ENCODE results near the gene RPL13A. TPM values are rescaled to one million over a fixed set of nuclear protein-coding genes. Genes with fewer than 3 reads are reported as not detected.

The RPL13A gene
- total and polyA plus RNA-seq, 2 of the 13 experiments (the other 11 are each of a cell fraction or from before 2014, with no cell fraction given): 2,601 to 3,407 TPM

GRCh38 chr19:49447485-49448431 is 39.6 kb upstream of the RPL13A start (continued):
- TF ChIP-seq, protein P1, sequence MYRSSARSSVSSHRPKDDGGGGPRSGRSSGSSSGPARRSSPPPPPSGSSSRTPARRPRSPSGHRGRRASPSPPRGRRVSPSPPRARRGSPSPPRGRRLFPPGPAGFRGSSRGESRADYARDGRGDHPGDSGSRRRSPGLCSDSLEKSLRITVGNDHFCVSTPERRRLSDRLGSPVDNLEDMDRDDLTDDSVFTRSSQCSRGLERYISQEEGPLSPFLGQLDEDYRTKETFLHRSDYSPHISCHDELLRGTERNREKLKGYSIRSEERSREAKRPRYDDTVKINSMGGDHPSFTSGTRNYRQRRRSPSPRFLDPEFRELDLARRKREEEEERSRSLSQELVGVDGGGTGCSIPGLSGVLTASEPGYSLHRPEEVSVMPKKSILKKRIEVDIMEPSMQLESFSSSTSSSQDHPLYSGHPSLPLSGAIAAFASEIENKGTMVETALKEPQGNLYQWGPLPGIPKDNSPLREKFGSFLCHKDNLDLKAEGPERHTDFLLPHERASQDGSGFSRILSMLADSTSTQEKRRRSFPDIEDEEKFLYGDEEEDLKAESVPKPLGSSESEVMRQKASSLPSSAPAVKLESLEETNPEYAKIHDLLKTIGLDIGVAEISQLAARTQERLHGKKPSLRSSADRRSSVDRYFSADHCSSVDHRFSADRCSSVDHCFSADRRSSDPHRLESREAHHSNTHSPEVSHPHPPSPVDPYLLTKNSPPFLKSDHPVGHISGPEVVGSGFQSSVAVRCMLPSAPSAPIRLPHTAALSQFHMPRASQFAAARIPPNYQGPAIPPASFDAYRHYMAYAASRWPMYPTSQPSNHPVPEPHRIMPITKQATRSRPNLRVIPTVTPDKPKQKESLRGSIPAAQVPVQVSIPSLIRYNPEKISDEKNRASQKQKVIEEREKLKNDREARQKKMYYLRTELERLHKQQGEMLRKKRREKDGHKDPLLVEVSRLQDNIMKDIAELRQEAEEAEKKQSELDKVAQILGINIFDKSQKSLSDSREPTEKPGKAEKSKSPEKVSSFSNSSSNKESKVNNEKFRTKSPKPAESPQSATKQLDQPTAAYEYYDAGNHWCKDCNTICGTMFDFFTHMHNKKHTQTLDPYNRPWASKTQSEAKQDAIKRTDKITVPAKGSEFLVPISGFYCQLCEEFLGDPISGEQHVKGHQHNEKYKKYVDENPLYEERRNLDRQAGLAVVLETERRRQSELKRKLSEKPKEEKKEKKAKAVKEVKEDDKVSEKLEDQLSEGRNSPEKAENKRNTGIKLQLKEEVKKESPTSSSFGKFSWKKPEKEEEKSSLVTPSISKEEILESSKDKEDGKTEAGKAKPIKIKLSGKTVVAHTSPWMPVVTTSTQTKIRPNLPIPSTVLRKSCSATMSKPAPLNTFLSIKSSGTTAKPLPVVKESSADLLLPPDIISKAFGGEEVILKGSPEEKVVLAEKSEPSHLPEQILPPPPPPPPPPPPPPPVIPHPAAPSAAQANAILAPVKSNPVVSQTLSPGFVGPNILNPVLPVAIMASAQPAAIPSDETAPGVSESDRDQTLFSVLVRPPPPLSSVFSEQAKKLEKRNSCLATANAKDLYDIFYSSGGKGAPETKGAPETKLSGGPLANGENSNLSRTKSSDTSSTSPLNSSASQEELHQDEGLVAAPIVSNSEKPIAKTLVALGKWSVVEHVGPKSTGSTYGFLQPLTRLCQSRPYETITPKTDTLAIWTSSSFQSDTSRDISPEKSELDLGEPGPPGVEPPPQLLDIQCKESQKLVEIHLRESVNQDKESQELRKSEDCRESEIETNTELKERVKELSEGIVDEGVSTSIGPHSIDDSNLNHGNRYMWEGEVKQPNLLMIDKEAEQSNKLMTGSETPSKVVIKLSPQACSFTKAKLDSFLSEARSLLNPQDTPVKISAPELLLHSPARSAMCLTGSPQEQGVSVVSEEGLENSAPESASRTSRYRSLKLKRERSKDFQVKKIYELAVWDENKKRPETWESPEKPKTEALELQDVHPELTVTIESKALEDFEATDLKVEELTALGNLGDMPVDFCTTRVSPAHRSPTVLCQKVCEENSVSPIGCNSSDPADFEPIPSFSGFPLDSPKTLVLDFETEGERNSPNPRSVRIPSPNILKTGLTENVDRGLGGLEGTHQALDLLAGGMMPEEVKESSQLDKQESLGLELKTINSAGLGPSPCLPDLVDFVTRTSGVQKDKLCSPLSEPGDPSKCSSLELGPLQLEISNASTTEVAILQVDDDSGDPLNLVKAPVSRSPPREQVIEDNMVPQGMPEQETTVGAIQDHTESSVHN (CRISPR knock-in tag; IDR thresholded peaks at IDR 0.05): no peak
- TF ChIP-seq NFKB2 (CRISPR knock-in tag; IDR thresholded peaks at IDR 0.05; ENCODE audit: borderline replicate concordance) (no peak), WIZ (CRISPR knock-in tag; IDR thresholded peaks at IDR 0.05) (no peak)
- TF ChIP-seq, protein P2, sequence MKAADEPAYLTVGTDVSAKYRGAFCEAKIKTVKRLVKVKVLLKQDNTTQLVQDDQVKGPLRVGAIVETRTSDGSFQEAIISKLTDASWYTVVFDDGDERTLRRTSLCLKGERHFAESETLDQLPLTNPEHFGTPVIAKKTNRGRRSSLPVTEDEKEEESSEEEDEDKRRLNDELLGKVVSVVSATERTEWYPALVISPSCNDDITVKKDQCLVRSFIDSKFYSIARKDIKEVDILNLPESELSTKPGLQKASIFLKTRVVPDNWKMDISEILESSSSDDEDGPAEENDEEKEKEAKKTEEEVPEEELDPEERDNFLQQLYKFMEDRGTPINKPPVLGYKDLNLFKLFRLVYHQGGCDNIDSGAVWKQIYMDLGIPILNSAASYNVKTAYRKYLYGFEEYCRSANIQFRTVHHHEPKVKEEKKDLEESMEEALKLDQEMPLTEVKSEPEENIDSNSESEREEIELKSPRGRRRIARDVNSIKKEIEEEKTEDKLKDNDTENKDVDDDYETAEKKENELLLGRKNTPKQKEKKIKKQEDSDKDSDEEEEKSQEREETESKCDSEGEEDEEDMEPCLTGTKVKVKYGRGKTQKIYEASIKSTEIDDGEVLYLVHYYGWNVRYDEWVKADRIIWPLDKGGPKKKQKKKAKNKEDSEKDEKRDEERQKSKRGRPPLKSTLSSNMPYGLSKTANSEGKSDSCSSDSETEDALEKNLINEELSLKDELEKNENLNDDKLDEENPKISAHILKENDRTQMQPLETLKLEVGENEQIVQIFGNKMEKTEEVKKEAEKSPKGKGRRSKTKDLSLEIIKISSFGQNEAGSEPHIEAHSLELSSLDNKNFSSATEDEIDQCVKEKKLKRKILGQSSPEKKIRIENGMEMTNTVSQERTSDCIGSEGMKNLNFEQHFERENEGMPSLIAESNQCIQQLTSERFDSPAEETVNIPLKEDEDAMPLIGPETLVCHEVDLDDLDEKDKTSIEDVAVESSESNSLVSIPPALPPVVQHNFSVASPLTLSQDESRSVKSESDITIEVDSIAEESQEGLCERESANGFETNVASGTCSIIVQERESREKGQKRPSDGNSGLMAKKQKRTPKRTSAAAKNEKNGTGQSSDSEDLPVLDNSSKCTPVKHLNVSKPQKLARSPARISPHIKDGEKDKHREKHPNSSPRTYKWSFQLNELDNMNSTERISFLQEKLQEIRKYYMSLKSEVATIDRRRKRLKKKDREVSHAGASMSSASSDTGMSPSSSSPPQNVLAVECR (CRISPR knock-in tag; IDR thresholded peaks at IDR 0.05; ENCODE audit: borderline replicate concordance): no peak

All from HepG2 (cell line).